ENCODE data around the gene PEX5L. TPM values are rescaled to one million over a fixed set of nuclear protein-coding genes. Genes with fewer than 3 reads are reported as not detected.

Gene PEX5L
- total RNA-seq, 1 experiment from 2014 or later, result 0.47 TPM

DNA sequence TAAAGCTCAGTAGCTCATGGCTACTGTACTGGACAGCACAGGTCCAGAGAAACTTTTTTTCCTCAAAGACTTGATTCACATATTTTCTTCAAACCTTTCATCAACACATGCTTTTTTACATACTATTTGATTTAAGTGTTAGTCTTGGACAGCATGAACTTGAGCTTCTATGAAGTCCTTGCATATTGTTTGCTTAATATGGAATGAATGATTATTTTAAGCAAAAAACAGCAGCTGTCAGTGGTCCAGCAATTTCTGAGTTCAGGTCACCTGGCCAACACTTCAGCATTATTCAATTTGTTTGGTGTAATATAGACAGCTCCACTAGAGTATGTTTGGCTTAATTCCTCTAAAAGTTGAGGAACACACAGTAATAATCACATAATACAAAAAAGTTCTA lies 141.4 kb downstream of the PEX5L start:
- intact Hi-C loops (cut with micrococcal nuclease), result no loop called here
- H3K27me3 Mint-ChIP-seq (ENCODE audit: insufficient read depth, unreplicated experiment), result peaks cover 23% of the 10 kb centered on the region
- CTCF ChIA-PET, result interaction anchor here (0.7 kb wide), 1 partner anchor 190 kb away, joined by 3 read pairs; no protein-coding TSS in a partner anchor
- BruUV-seq (replicated peaks), result no TSS peak
- H3K4me1 Mint-ChIP-seq (ENCODE audit: insufficient read depth, unreplicated experiment), result no peaks in the 10 kb centered on the region
- no peaks in the 10 kb centered on the region for H3K9me3 Mint-ChIP-seq (ENCODE audit: unreplicated experiment)
- no peak for DNase-seq (ENCODE audit: unreplicated experiment)
- no peak overlapping the region for H3K4me3 Mint-ChIP-seq (ENCODE audit: unreplicated experiment)
- POLR2A ChIA-PET, result no interaction called here
- TF ChIP-seq, protein P1, sequence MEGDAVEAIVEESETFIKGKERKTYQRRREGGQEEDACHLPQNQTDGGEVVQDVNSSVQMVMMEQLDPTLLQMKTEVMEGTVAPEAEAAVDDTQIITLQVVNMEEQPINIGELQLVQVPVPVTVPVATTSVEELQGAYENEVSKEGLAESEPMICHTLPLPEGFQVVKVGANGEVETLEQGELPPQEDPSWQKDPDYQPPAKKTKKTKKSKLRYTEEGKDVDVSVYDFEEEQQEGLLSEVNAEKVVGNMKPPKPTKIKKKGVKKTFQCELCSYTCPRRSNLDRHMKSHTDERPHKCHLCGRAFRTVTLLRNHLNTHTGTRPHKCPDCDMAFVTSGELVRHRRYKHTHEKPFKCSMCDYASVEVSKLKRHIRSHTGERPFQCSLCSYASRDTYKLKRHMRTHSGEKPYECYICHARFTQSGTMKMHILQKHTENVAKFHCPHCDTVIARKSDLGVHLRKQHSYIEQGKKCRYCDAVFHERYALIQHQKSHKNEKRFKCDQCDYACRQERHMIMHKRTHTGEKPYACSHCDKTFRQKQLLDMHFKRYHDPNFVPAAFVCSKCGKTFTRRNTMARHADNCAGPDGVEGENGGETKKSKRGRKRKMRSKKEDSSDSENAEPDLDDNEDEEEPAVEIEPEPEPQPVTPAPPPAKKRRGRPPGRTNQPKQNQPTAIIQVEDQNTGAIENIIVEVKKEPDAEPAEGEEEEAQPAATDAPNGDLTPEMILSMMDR (IDR thresholded peaks at IDR 0.05; ENCODE audit: unreplicated experiment), result no peak
- H3K36me3 Mint-ChIP-seq (ENCODE audit: insufficient read depth, unreplicated experiment), result no peaks in the 10 kb centered on the region
- no peak overlapping the region for H3K27ac Mint-ChIP-seq (ENCODE audit: low read depth, unreplicated experiment)

DNA sequence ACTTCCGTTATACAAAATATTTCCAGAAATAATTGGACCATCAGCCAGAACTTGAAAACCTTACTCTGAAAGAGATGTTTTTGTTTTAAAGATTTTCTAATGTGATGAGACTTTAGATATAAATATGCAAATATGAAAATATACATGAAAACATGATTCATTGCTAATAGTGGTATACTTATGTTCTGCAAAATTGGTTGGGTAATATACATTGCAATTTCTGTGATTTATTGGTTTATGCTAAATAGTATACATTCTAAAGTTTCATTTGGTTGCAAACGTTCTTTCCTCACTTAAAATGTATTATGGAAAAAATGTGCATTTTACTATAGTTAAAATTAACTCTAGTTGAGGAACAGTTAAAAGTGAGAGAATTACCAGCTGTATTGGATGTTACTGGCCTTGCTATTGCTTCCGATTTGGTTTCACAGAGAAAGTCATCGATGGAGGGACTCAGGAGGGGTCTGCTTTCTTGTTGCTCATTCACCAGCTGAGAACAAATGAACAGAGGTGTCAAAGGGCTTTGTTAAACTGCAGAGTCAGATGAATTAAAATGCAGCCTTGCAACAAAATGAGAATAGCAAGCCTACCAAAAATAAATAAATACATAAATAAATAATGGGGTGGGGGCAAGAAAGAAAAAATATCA lies 149.3 kb downstream of the PEX5L start:
- CTCF ChIA-PET, result interaction anchor here (0.7 kb wide), 1 partner anchor 1358 kb away, joined by 5 read pairs; no protein-coding TSS in a partner anchor
- DNase-seq (ENCODE audit: unreplicated experiment), result no peak
- TF ChIP-seq, protein P1 (IDR thresholded peaks at IDR 0.05; ENCODE audit: unreplicated experiment), result no peak
- POLR2A ChIA-PET, result interaction anchor here (1.2 kb wide), 1 partner anchor 19 kb away, joined by 4 read pairs; no protein-coding TSS in a partner anchor
- Mint-ChIP-seq H3K4me3 (ENCODE audit: unreplicated experiment) (no peak overlapping the region), H3K4me1 (ENCODE audit: insufficient read depth, unreplicated experiment) (no peaks in the 10 kb centered on the region), H3K27me3 (ENCODE audit: insufficient read depth, unreplicated experiment) (peaks cover 8% of the 10 kb centered on the region), H3K27ac (ENCODE audit: low read depth, unreplicated experiment) (no peak overlapping the region), H3K36me3 (ENCODE audit: insufficient read depth, unreplicated experiment) (no peaks in the 10 kb centered on the region), H3K9me3 (ENCODE audit: unreplicated experiment) (no peaks in the 10 kb centered on the region)
- intact Hi-C loops (cut with micrococcal nuclease), result no loop called here
- BruUV-seq (replicated peaks), result no TSS peak

- no peak for DNase-seq (ENCODE audit: unreplicated experiment)
- TF ChIP-seq, protein P1 (IDR thresholded peaks at IDR 0.05; ENCODE audit: unreplicated experiment), result no peak
- no TSS peak for BruUV-seq (replicated peaks)
- intact Hi-C loops (cut with micrococcal nuclease), result no loop called here
- Mint-ChIP-seq H3K4me3 (ENCODE audit: unreplicated experiment) (no peak overlapping the region), H3K27me3 (ENCODE audit: insufficient read depth, unreplicated experiment) (no peaks in the 10 kb centered on the region), H3K4me1 (ENCODE audit: insufficient read depth, unreplicated experiment) (no peaks in the 10 kb centered on the region), H3K9me3 (ENCODE audit: unreplicated experiment) (no peaks in the 10 kb centered on the region), H3K36me3 (ENCODE audit: insufficient read depth, unreplicated experiment) (no peaks in the 10 kb centered on the region), H3K27ac (ENCODE audit: low read depth, unreplicated experiment) (no peak overlapping the region)
- ChIA-PET CTCF (no interaction called here), POLR2A (no interaction called here)
Measured at GRCh38 chr3:179885950-179886349, 150.8 kb downstream of the PEX5L start.

DNA sequence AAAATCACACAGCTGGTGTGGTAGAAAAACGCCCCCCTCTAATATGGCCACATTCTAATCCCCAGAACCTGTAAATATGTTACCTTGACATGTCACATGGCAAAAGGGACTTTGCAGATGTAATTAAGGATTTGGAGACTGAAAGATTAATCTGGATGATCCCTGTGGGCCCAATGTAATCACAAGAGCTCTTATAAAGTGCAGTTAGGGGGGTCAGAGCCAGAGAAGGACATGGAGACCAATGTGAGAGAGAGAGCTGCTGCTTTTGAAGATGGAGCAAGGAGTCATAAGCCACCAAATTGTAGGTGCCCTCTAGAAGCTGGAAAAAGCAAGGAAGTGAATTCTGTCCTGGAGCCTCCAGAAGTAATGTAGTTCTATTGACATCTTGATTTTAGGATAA lies 152.6 kb downstream of the PEX5L start:
- POLR2A ChIA-PET, result no interaction called here
- no peaks in the 10 kb centered on the region for H3K27me3 Mint-ChIP-seq (ENCODE audit: insufficient read depth, unreplicated experiment)
- H3K36me3 Mint-ChIP-seq (ENCODE audit: insufficient read depth, unreplicated experiment), result no peaks in the 10 kb centered on the region
- H3K27ac Mint-ChIP-seq (ENCODE audit: low read depth, unreplicated experiment), result no peak overlapping the region
- no peaks in the 10 kb centered on the region for H3K9me3 Mint-ChIP-seq (ENCODE audit: unreplicated experiment)
- BruUV-seq (replicated peaks), result no TSS peak
- intact Hi-C loops (cut with micrococcal nuclease), result no loop called here
- DNase-seq (ENCODE audit: unreplicated experiment), result no peak
- TF ChIP-seq, protein P1 (IDR thresholded peaks at IDR 0.05; ENCODE audit: unreplicated experiment), result no peak
- no peaks in the 10 kb centered on the region for H3K4me1 Mint-ChIP-seq (ENCODE audit: insufficient read depth, unreplicated experiment)
- H3K4me3 Mint-ChIP-seq (ENCODE audit: unreplicated experiment), result no peak overlapping the region
- CTCF ChIA-PET, result interaction anchor here (0.7 kb wide), 1 partner anchor 231 kb away, joined by 4 read pairs; the partner anchor contains the start of gene USP13

Measured in MCF 10A (cell line).